ENCODE data around the gene COPS3. TPM values are rescaled to one million over a fixed set of nuclear protein-coding genes. Genes with fewer than 3 reads are reported as not detected.
"Not testable (repeated sequence)": the region's sequence is repeated elsewhere in the genome, so short reads cannot be mapped to it uniquely, and the experiment has no call there.

COPS3 gene
- total and polyA plus RNA-seq, 4 donors, result 32.5 to 40.3 (median 39.2) TPM

- Histone ChIP-seq H3K9me3 (ENCODE audit: control insufficient read depth, low read length) (no peaks in the 10 kb centered on the region), H3K4me1 (ENCODE audit: control insufficient read depth in 1 of 2, insufficient read depth in 2 of 2, low read length in 2 of 2) (no peaks in the 10 kb centered on the region), H3K36me3 (ENCODE audit: control insufficient read depth in 1 of 2, insufficient read depth in 2 of 2, low read length in 1 of 2) (no peaks in the 10 kb centered on the region), H3K27ac (ENCODE audit: low read depth in 1 of 2, low read length in 2 of 2) (no peak overlapping the region), H3K27me3 (ENCODE audit: control insufficient read depth in 1 of 2, insufficient read depth in 2 of 2, low read length in 1 of 2) (no peaks in the 10 kb centered on the region), H3K4me3 (ENCODE audit: low read length in 2 of 2) (no peak overlapping the region)
- intact Hi-C loops (cut with DNase I), result no loop called here
- no peak for ATAC-seq (ENCODE audit: low FRiP score)
- no peak for DNase-seq
- WGBS, 2 donors, result 79 to 80% methylated on average over 7 of the region's 7 CpGs
Observed at GRCh38 chr17:17289701-17290100, 8.7 kb upstream of the COPS3 start.

GRCh38 chr17:17289086-17289485, 8.0 kb upstream of the COPS3 start:
- H3K27me3 ChIP-seq (ENCODE audit: control insufficient read depth in 1 of 2, insufficient read depth in 2 of 2, low read length in 1 of 2), result no peaks in the 10 kb centered on the region
- intact Hi-C loops (cut with DNase I), result no loop called here
- no peak overlapping the region for H3K27ac ChIP-seq (ENCODE audit: low read depth in 1 of 2, low read length in 2 of 2)
- H3K4me1 ChIP-seq (ENCODE audit: control insufficient read depth in 1 of 2, insufficient read depth in 2 of 2, low read length in 2 of 2), result no peaks in the 10 kb centered on the region
- DNase-seq (no peak), ATAC-seq (ENCODE audit: low FRiP score) (no peak)
- H3K36me3 ChIP-seq (ENCODE audit: control insufficient read depth in 1 of 2, insufficient read depth in 2 of 2, low read length in 1 of 2), result no peaks in the 10 kb centered on the region
- WGBS, 2 donors, result 81 to 86% methylated on average over 4 of the region's 4 CpGs
- no peaks in the 10 kb centered on the region for H3K9me3 ChIP-seq (ENCODE audit: control insufficient read depth, low read length)
- H3K4me3 ChIP-seq (ENCODE audit: low read length in 2 of 2), result no peak overlapping the region

- no peaks in the 10 kb centered on the region for H3K27me3 ChIP-seq (ENCODE audit: control insufficient read depth in 1 of 2, insufficient read depth in 2 of 2, low read length in 1 of 2)
- WGBS, 2 donors, result 89 to 91% methylated on average over 5 of the region's 5 CpGs
- no peak for DNase-seq
- no peaks in the 10 kb centered on the region for H3K36me3 ChIP-seq (ENCODE audit: control insufficient read depth in 1 of 2, insufficient read depth in 2 of 2, low read length in 1 of 2)
- H3K27ac ChIP-seq (ENCODE audit: low read depth in 1 of 2, low read length in 2 of 2), result no peak overlapping the region
- intact Hi-C loops (cut with DNase I), result no loop called here
- no peaks in the 10 kb centered on the region for H3K9me3 ChIP-seq (ENCODE audit: control insufficient read depth, low read length)
- peaks cover 0 to 3% of the 10 kb centered on the region in 2 donors for H3K4me1 ChIP-seq (ENCODE audit: control insufficient read depth in 1 of 2, insufficient read depth in 2 of 2, low read length in 2 of 2)
- no peak for ATAC-seq (ENCODE audit: low FRiP score)
- H3K4me3 ChIP-seq (ENCODE audit: low read length in 2 of 2), result no peak overlapping the region
Observed at GRCh38 chr17:17285951-17286350, 4.9 kb upstream of the COPS3 start.

GRCh38 chr17:17279316-17279715, 1.7 kb downstream of the COPS3 start:
- intact Hi-C loops (cut with DNase I), result no loop called here
- H3K36me3 ChIP-seq (ENCODE audit: control insufficient read depth in 1 of 2, insufficient read depth in 2 of 2, low read length in 1 of 2), result peaks cover 0 to 2% of the 10 kb centered on the region in 2 donors
- no peak overlapping the region for H3K4me3 ChIP-seq (ENCODE audit: low read length in 2 of 2)
- DNase-seq (no peak), ATAC-seq (ENCODE audit: low FRiP score) (no peak)
- H3K27ac ChIP-seq (ENCODE audit: low read depth in 1 of 2, low read length in 2 of 2), result no peak overlapping the region
- no peaks in the 10 kb centered on the region for H3K27me3 ChIP-seq (ENCODE audit: control insufficient read depth in 1 of 2, insufficient read depth in 2 of 2, low read length in 1 of 2)
- H3K9me3 ChIP-seq (ENCODE audit: control insufficient read depth, low read length), result no peaks in the 10 kb centered on the region
- WGBS, 2 donors, result 88 to 96% methylated on average over 4 of the region's 4 CpGs
- H3K4me1 ChIP-seq (ENCODE audit: control insufficient read depth in 1 of 2, insufficient read depth in 2 of 2, low read length in 2 of 2), result peaks cover 0 to 3% of the 10 kb centered on the region in 2 donors

- H3K27me3 ChIP-seq (ENCODE audit: control insufficient read depth in 1 of 2, insufficient read depth in 2 of 2, low read length in 1 of 2); H3K36me3 ChIP-seq (ENCODE audit: control insufficient read depth in 1 of 2, insufficient read depth in 2 of 2, low read length in 1 of 2); intact Hi-C loops (cut with DNase I); H3K4me3 ChIP-seq (ENCODE audit: low read length in 2 of 2); H3K9me3 ChIP-seq (ENCODE audit: control insufficient read depth, low read length); H3K4me1 ChIP-seq (ENCODE audit: control insufficient read depth in 1 of 2, insufficient read depth in 2 of 2, low read length in 2 of 2); H3K27ac ChIP-seq (ENCODE audit: low read depth in 1 of 2, low read length in 2 of 2); DNase-seq; ATAC-seq (ENCODE audit: low FRiP score): not testable (repeated sequence)
- WGBS, 2 donors, result 92 to 94% methylated on average over 5 of the region's 5 CpGs
Observed at GRCh38 chr17:17277431-17277830, 3.6 kb downstream of the COPS3 start.

GRCh38 chr17:17275971-17276370, 5.1 kb downstream of the COPS3 start:
- H3K9me3 ChIP-seq (ENCODE audit: control insufficient read depth, low read length), result no peaks in the 10 kb centered on the region
- H3K27me3 ChIP-seq (ENCODE audit: control insufficient read depth in 1 of 2, insufficient read depth in 2 of 2, low read length in 1 of 2), result no peaks in the 10 kb centered on the region
- H3K4me1 ChIP-seq (ENCODE audit: control insufficient read depth in 1 of 2, insufficient read depth in 2 of 2, low read length in 2 of 2), result no peaks in the 10 kb centered on the region
- 84 to 85% methylated on average over 6 of the region's 6 CpGs for WGBS, 2 donors
- ATAC-seq (ENCODE audit: low FRiP score) (no peak), DNase-seq (no peak)
- H3K36me3 ChIP-seq (ENCODE audit: control insufficient read depth in 1 of 2, insufficient read depth in 2 of 2, low read length in 1 of 2), result peaks cover 3 to 4% of the 10 kb centered on the region in 2 donors
- no peak overlapping the region for H3K4me3 ChIP-seq (ENCODE audit: low read length in 2 of 2)
- intact Hi-C loops (cut with DNase I), result no loop called here
- no peak overlapping the region for H3K27ac ChIP-seq (ENCODE audit: low read depth in 1 of 2, low read length in 2 of 2)

- Histone ChIP-seq H3K27ac (ENCODE audit: low read depth in 1 of 2, low read length in 2 of 2) (no peak overlapping the region), H3K9me3 (ENCODE audit: control insufficient read depth, low read length) (no peaks in the 10 kb centered on the region), H3K4me3 (ENCODE audit: low read length in 2 of 2) (no peak overlapping the region), H3K36me3 (ENCODE audit: control insufficient read depth in 1 of 2, insufficient read depth in 2 of 2, low read length in 1 of 2) (peaks cover 3 to 7% of the 10 kb centered on the region in 2 donors), H3K27me3 (ENCODE audit: control insufficient read depth in 1 of 2, insufficient read depth in 2 of 2, low read length in 1 of 2) (no peaks in the 10 kb centered on the region), H3K4me1 (ENCODE audit: control insufficient read depth in 1 of 2, insufficient read depth in 2 of 2, low read length in 2 of 2) (no peaks in the 10 kb centered on the region)
- WGBS, 2 donors, result 85 to 87% methylated on average over 9 of the region's 9 CpGs
- intact Hi-C loops (cut with DNase I), result no loop called here
- ATAC-seq (ENCODE audit: low FRiP score) (no peak), DNase-seq (no peak)
Observed at GRCh38 chr17:17269926-17270773, 10.9 kb downstream of the COPS3 start.

- Histone ChIP-seq H3K9me3 (ENCODE audit: control insufficient read depth, low read length) (no peaks in the 10 kb centered on the region), H3K27ac (ENCODE audit: low read depth in 1 of 2, low read length in 2 of 2) (no peak overlapping the region), H3K27me3 (ENCODE audit: control insufficient read depth in 1 of 2, insufficient read depth in 2 of 2, low read length in 1 of 2) (no peaks in the 10 kb centered on the region), H3K4me3 (ENCODE audit: low read length in 2 of 2) (no peak overlapping the region), H3K4me1 (ENCODE audit: control insufficient read depth in 1 of 2, insufficient read depth in 2 of 2, low read length in 2 of 2) (no peaks in the 10 kb centered on the region), H3K36me3 (ENCODE audit: control insufficient read depth in 1 of 2, insufficient read depth in 2 of 2, low read length in 1 of 2) (peaks cover 0 to 13% of the 10 kb centered on the region in 2 donors)
- WGBS, 2 donors, result 82 to 86% methylated on average over 2 of the region's 2 CpGs
- intact Hi-C loops (cut with DNase I), result no loop called here
- DNase-seq (no peak), ATAC-seq (ENCODE audit: low FRiP score) (no peak)
Observed at GRCh38 chr17:17264430-17264829, 16.6 kb downstream of the COPS3 start.

- intact Hi-C loops (cut with DNase I), result no loop called here
- H3K36me3 ChIP-seq (ENCODE audit: control insufficient read depth in 1 of 2, insufficient read depth in 2 of 2, low read length in 1 of 2), result peaks cover 6 to 10% of the 10 kb centered on the region in 2 donors
- DNase-seq, result no peak
- H3K27me3 ChIP-seq (ENCODE audit: control insufficient read depth in 1 of 2, insufficient read depth in 2 of 2, low read length in 1 of 2), result no peaks in the 10 kb centered on the region
- no peak overlapping the region for H3K27ac ChIP-seq (ENCODE audit: low read depth in 1 of 2, low read length in 2 of 2)
- no peaks in the 10 kb centered on the region for H3K4me1 ChIP-seq (ENCODE audit: control insufficient read depth in 1 of 2, insufficient read depth in 2 of 2, low read length in 2 of 2)
- 89 to 93% methylated on average over 4 of the region's 4 CpGs for WGBS, 2 donors
- ATAC-seq (ENCODE audit: low FRiP score), result no peak
- H3K4me3 ChIP-seq (ENCODE audit: low read length in 2 of 2), result no peak overlapping the region
- no peaks in the 10 kb centered on the region for H3K9me3 ChIP-seq (ENCODE audit: control insufficient read depth, low read length)
Observed at GRCh38 chr17:17258998-17259397, 22.0 kb downstream of the COPS3 start.
